GM23338 (cell line): ENCODE data around the gene ZNF529. TPM values are rescaled to one million over a fixed set of nuclear protein-coding genes. Genes with fewer than 3 reads are reported as not detected.

Experiments
- ATAC-seq: fragments of 200-7000 bp; cut with Tn5 transposase; 3 replicates; pipeline ENCODE4 v1.9.1; 2020
- DNase-seq: peaks from one replicate; pipeline ENCODE4 v3.0.0-alpha.2; 2015; ENCODE audit warnings: low spot score
- H2AFZ ChIP-seq: fragments of 200-600 bp; sonication (generic); 2 replicates; pipeline ENCODE4 v1.8.0; 2016; ENCODE audit warnings: antibody characterized with exemption, mild to moderate bottlenecking, moderate library complexity
- H3F3A ChIP-seq: fragments of 200-600 bp; sonication (generic); replicated peaks from 2 replicates; pipeline ENCODE4 v1.8.0; 2017; ENCODE audit warnings: antibody characterized with exemption, mixed run types, low read depth
- H3K27ac ChIP-seq: fragments of 200-600 bp; sonication (generic); 2 replicates; pipeline ENCODE4 v1.6.1; 2016; ENCODE audit warnings: low read depth
- H3K27me3 ChIP-seq: fragments of 200-600 bp; sonication (generic); 2 replicates; pipeline ENCODE4 v1.8.0; 2016; ENCODE audit warnings: mild to moderate bottlenecking, mixed run types, moderate library complexity; ENCODE audit not compliant: insufficient read depth
- H3K36me3 ChIP-seq: fragments of 200-600 bp; sonication (generic); 2 replicates; pipeline ENCODE4 v1.8.0; 2016; ENCODE audit warnings: mild to moderate bottlenecking; ENCODE audit not compliant: insufficient read depth
- H3K4me1 ChIP-seq: fragments of 200-600 bp; sonication (generic); 2 replicates; pipeline ENCODE4 v1.8.0; 2016; ENCODE audit warnings: mild to moderate bottlenecking, moderate library complexity; ENCODE audit not compliant: insufficient read depth
- H3K4me2 ChIP-seq: fragments of 200-600 bp; sonication (generic); 2 replicates; pipeline ENCODE4 v1.7.1; 2017; ENCODE audit warnings: mixed run types
- H3K4me3 ChIP-seq: fragments of 200-600 bp; sonication (generic); 2 replicates; pipeline ENCODE4 v1.6.1; 2016; ENCODE audit warnings: mixed run types
- H3K79me2 ChIP-seq: fragments of 200-600 bp; sonication (generic); replicated peaks from 2 replicates; pipeline ENCODE4 v1.8.0; 2017; ENCODE audit warnings: mild to moderate bottlenecking; ENCODE audit not compliant: insufficient read depth
- H3K9me2 ChIP-seq: fragments of 200-600 bp; sonication (generic); 2 replicates; pipeline ENCODE4 v1.8.0; 2017; ENCODE audit not compliant: insufficient read depth
- H4K20me1 ChIP-seq: fragments of 200-600 bp; sonication (generic); replicated peaks from 2 replicates; pipeline ENCODE4 v1.8.0; 2017; ENCODE audit warnings: mild to moderate bottlenecking; ENCODE audit not compliant: insufficient read depth
- H3K27ac Mint-ChIP-seq: 2 replicates; pipeline ENCODE4 v1.8.0; 2020; ENCODE audit warnings: inconsistent platforms, mild to moderate bottlenecking, moderate library complexity, mixed read lengths
- H3K27me3 Mint-ChIP-seq: 3 replicates; pipeline ENCODE4 v1.8.0; 2022; ENCODE audit warnings: low read depth, mild to moderate bottlenecking, moderate library complexity, mixed read lengths, inconsistent platforms; ENCODE audit not compliant: insufficient read depth, poor library complexity
- H3K36me3 Mint-ChIP-seq: 3 replicates; pipeline ENCODE4 v1.8.0; 2021; ENCODE audit warnings: low read depth, mild to moderate bottlenecking, inconsistent platforms, moderate library complexity, mixed read lengths
- H3K4me1 Mint-ChIP-seq: 3 replicates; pipeline ENCODE4 v1.8.0; 2020; ENCODE audit warnings: mild to moderate bottlenecking, inconsistent platforms, mixed read lengths
- H3K4me3 Mint-ChIP-seq: 3 replicates; pipeline ENCODE4 v1.8.0; 2021; ENCODE audit warnings: moderate library complexity, mild to moderate bottlenecking, inconsistent platforms, mixed read lengths
- H3K9me3 Mint-ChIP-seq: 3 replicates; pipeline ENCODE4 v1.8.0; 2020; ENCODE audit warnings: moderate library complexity, mild to moderate bottlenecking, inconsistent platforms, mixed read lengths
- CREB1 ChIP-seq: fragments of 250-450 bp; sonication (Bioruptor Pico); IDR thresholded peaks from 2 replicates; pipeline ENCODE4 v1.5.0; 2020; ENCODE audit warnings: low read depth, mild to moderate bottlenecking, moderate library complexity
- CTCF ChIP-seq, 2 experiments: fragments of 200-600 bp in 1 of 2; sonication (generic) in 1 of 2; conservative IDR thresholded peaks; 2 replicates each; pipeline versions ENCODE4 v1.5.1 to v1.6.1; 2016 to 2017; ENCODE audit warnings: antibody characterized with exemption in 2 of 2, low read depth in 2 of 2, mild to moderate bottlenecking in 2 of 2, moderate library complexity in 1 of 2
- ETS1 ChIP-seq: IDR thresholded peaks from 2 replicates; pipeline ENCODE4 v1.6.1; 2016; ENCODE audit warnings: antibody characterized with exemption
- EZH2 ChIP-seq: fragments of 200-600 bp; sonication (generic); IDR thresholded peaks from one replicate; pipeline ENCODE4 v1.8.0; 2017; ENCODE audit warnings: antibody characterized with exemption, mild to moderate bottlenecking, low read depth; ENCODE audit not compliant: unreplicated experiment
- EZH2phosphoT487 ChIP-seq: fragments of 200-600 bp; sonication (generic); IDR thresholded peaks from one replicate; pipeline ENCODE4 v1.8.1; 2018; ENCODE audit warnings: antibody characterized with exemption; ENCODE audit not compliant: unreplicated experiment
- NANOG ChIP-seq: IDR thresholded peaks from 2 replicates; pipeline ENCODE4 v1.6.1; 2016; ENCODE audit warnings: antibody characterized with exemption, borderline replicate concordance
- POLR2AphosphoS5 ChIP-seq: IDR thresholded peaks from 2 replicates; pipeline ENCODE4 v1.6.1; 2016; ENCODE audit warnings: antibody characterized with exemption, low read depth
- STAT1 ChIP-seq: IDR thresholded peaks from one replicate; pipeline ENCODE4 v1.6.1; 2016; ENCODE audit warnings: antibody characterized with exemption; ENCODE audit not compliant: unreplicated experiment
- ZNF114 ChIP-seq: fragments of 250-450 bp; sonication (Bioruptor Pico); IDR thresholded peaks from 2 replicates; pipeline ENCODE4 v1.5.0; 2020; ENCODE audit warnings: mild to moderate bottlenecking, moderate library complexity
- polyA plus RNA-seq: library from polyadenylated mRNA; unstranded; fragments of >200 nt; fragmentation: Nextera tagmentation; extraction: Ambion mirVana; gene quantifications from 2 replicates; pipeline ENCODE4 v1.2.1, GENCODE V29; 2016
- total RNA-seq: library from RNA; depleted of rRNA; stranded (reverse); fragments of >200 nt; shearing (Covaris generic); gene quantifications from 2 replicates; pipeline ENCODE4 v1.2.3, GENCODE V29; 2014
- TF ChIP-seq, protein P1 (sequence below): fragments of 250-450 bp; sonication (Bioruptor Pico); IDR thresholded peaks from 2 replicates; pipeline ENCODE4 v1.5.0; 2020; ENCODE audit warnings: mild to moderate bottlenecking, moderate library complexity
- TF ChIP-seq, protein P2 (sequence below): IDR thresholded peaks from one replicate; pipeline ENCODE4 v1.6.1; 2018; ENCODE audit warnings: antibody characterized with exemption; ENCODE audit not compliant: unreplicated experiment

ZNF529 gene
- total and polyA plus RNA-seq, 2 experiments from 2014 or later: 9.2 to 16.5 TPM

DNA sequence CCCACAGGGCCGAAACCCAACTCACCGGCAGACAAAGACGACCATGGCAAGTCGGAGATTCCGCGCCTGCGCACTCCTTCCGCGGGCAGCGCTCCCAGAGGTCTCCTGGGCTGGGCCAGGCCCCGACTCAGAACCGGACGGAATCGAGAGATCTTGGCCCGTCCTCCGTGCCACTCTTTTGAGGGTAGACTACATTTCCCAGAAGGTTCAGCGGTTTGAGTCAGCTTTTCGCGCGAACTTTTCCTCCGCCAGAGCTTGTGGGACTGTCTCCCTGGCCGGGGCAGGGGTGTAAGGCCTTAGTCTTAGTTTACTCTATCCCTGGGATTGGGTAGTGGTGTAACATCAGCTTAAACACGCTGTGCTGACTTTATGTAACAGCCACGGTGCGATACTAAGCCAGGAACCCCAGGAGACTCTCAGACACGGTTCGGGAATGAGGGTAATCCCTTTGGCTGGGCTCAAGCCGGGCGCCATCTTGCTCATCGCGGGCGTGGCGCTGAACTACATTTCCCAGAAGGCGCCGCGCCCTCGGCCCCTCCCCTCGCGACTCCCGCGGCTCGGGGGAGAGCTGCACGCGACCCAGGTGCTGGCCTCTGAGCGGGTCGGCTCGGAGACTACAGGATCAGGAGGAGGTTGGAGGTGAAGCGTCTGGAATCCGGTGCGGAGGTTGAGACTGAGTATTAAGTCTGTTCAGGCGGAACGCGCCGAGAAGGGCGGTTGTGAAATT lies 44.7 kb downstream of the ZNF529 start, which contains the start of gene ZNF260 (continued):
- TF ChIP-seq, protein P1, sequence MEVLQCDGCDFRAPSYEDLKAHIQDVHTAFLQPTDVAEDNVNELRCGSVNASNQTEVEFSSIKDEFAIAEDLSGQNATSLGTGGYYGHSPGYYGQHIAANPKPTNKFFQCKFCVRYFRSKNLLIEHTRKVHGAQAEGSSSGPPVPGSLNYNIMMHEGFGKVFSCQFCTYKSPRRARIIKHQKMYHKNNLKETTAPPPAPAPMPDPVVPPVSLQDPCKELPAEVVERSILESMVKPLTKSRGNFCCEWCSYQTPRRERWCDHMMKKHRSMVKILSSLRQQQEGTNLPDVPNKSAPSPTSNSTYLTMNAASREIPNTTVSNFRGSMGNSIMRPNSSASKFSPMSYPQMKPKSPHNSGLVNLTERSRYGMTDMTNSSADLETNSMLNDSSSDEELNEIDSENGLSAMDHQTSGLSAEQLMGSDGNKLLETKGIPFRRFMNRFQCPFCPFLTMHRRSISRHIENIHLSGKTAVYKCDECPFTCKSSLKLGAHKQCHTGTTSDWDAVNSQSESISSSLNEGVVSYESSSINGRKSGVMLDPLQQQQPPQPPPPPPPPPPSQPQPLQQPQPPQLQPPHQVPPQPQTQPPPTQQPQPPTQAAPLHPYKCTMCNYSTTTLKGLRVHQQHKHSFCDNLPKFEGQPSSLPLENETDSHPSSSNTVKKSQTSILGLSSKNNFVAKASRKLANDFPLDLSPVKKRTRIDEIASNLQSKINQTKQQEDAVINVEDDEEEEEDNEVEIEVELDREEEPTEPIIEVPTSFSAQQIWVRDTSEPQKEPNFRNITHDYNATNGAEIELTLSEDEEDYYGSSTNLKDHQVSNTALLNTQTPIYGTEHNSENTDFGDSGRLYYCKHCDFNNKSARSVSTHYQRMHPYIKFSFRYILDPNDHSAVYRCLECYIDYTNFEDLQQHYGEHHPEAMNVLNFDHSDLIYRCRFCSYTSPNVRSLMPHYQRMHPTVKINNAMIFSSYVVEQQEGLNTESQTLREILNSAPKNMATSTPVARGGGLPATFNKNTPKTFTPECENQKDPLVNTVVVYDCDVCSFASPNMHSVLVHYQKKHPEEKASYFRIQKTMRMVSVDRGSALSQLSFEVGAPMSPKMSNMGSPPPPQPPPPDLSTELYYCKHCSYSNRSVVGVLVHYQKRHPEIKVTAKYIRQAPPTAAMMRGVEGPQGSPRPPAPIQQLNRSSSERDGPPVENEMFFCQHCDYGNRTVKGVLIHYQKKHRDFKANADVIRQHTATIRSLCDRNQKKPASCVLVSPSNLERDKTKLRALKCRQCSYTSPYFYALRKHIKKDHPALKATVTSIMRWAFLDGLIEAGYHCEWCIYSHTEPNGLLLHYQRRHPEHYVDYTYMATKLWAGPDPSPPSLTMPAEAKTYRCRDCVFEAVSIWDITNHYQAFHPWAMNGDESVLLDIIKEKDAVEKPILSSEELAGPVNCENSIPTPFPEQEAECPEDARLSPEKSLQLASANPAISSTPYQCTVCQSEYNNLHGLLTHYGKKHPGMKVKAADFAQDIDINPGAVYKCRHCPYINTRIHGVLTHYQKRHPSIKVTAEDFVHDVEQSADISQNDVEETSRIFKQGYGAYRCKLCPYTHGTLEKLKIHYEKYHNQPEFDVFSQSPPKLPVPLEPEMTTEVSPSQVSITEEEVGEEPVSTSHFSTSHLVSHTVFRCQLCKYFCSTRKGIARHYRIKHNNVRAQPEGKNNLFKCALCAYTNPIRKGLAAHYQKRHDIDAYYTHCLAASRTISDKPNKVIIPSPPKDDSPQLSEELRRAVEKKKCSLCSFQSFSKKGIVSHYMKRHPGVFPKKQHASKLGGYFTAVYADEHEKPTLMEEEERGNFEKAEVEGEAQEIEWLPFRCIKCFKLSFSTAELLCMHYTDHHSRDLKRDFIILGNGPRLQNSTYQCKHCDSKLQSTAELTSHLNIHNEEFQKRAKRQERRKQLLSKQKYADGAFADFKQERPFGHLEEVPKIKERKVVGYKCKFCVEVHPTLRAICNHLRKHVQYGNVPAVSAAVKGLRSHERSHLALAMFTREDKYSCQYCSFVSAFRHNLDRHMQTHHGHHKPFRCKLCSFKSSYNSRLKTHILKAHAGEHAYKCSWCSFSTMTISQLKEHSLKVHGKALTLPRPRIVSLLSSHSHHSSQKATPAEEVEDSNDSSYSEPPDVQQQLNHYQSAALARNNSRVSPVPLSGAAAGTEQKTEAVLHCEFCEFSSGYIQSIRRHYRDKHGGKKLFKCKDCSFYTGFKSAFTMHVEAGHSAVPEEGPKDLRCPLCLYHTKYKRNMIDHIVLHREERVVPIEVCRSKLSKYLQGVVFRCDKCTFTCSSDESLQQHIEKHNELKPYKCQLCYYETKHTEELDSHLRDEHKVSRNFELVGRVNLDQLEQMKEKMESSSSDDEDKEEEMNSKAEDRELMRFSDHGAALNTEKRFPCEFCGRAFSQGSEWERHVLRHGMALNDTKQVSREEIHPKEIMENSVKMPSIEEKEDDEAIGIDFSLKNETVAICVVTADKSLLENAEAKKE: no peak
- TF ChIP-seq ZNF114 (CRISPR knock-in tag) (no peak), CREB1 (CRISPR knock-in tag) (peak; percentile 81), ETS1 (peak; percentile 94)

DNA sequence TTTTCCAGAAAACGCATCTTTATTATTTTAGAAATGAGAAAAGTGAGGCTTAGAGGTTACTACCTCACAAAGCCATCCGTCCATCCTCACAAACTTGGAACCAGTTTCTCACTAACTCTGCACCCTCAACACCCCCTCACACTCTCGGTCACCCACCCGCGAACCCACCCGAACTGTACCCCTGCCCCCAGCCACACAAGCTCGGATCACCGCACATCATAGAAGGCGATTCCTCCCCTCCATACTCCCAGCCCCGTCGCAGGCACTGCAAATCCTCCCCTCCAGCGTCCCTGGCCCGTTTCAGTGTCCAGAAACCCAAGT lies 45.3 kb downstream of the ZNF529 start:
- Histone ChIP-seq H3K79me2 (peaks cover 73% of the 10 kb centered on the region), H3K36me3 (peaks cover 6% of the 10 kb centered on the region; the same call in 1 of the 2 replicates), H3F3A (no peaks in the 10 kb centered on the region), H3K4me3 (peak overlapping the region; percentile 74), H2AFZ (no peak overlapping the region), H3K27me3 (no peaks in the 10 kb centered on the region), H3K4me1 (peaks cover 15% of the 10 kb centered on the region), H3K9me2 (no peaks in the 10 kb centered on the region), H3K4me2 (peak overlapping the region; percentile 86), H3K27ac (peak overlapping the region; percentile 84), H4K20me1 (peaks cover 9% of the 10 kb centered on the region)
- Mint-ChIP-seq H3K36me3 (peaks cover 57% of the 10 kb centered on the region), H3K27me3 (peaks cover 9% of the 10 kb centered on the region), H3K4me1 (peaks cover 12% of the 10 kb centered on the region; the same call in 2 of the 3 replicates), H3K4me3 (peak overlapping the region; percentile 98), H3K9me3 (peaks cover 35% of the 10 kb centered on the region), H3K27ac (peak overlapping the region; percentile 100)
- DNase-seq: no peak
- ATAC-seq: no peak
- TF ChIP-seq STAT1 (no peak), EZH2phosphoT487 (no peak), ZNF114 (CRISPR knock-in tag) (no peak), NANOG (no peak), POLR2AphosphoS5 (no peak), EZH2 (no peak), CREB1 (CRISPR knock-in tag) (no peak), CTCF (conservative IDR thresholded peaks at IDR 0.05; ENCODE audit: low read depth in 2 of 2) (no peak)
- TF ChIP-seq, protein P2, sequence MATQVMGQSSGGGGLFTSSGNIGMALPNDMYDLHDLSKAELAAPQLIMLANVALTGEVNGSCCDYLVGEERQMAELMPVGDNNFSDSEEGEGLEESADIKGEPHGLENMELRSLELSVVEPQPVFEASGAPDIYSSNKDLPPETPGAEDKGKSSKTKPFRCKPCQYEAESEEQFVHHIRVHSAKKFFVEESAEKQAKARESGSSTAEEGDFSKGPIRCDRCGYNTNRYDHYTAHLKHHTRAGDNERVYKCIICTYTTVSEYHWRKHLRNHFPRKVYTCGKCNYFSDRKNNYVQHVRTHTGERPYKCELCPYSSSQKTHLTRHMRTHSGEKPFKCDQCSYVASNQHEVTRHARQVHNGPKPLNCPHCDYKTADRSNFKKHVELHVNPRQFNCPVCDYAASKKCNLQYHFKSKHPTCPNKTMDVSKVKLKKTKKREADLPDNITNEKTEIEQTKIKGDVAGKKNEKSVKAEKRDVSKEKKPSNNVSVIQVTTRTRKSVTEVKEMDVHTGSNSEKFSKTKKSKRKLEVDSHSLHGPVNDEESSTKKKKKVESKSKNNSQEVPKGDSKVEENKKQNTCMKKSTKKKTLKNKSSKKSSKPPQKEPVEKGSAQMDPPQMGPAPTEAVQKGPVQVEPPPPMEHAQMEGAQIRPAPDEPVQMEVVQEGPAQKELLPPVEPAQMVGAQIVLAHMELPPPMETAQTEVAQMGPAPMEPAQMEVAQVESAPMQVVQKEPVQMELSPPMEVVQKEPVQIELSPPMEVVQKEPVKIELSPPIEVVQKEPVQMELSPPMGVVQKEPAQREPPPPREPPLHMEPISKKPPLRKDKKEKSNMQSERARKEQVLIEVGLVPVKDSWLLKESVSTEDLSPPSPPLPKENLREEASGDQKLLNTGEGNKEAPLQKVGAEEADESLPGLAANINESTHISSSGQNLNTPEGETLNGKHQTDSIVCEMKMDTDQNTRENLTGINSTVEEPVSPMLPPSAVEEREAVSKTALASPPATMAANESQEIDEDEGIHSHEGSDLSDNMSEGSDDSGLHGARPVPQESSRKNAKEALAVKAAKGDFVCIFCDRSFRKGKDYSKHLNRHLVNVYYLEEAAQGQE: no peak
